ENCODE measurements around the gene CDC42EP3.

Gene CDC42EP3

DNA sequence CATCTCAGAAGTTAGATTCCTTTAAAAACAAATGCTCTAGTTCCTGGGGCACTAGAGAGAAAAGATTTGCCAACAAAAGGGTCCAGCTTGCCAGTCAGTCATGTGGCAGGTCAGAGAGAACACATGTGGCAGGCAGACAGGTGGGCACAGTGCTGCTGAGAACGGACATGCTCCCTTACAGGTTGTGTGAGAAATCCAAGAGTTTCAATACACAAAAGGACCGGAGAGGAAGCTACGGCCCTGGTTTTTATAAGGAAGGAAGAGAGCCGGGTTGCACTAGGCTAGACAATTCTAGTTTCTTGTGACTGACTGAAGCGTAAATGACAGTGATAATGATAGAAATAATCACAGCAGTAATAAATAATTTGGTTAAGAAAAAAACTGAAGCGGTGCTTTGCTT lies 18.3 kb downstream of the CDC42EP3 start:
- H3K4me3 ChIP-seq (ENCODE audit: low read depth, low read length), result no peak overlapping the region
- H3K4me1 ChIP-seq (ENCODE audit: control insufficient read depth, insufficient read depth, low read length), result peaks cover 34% of the 10 kb centered on the region
- no peak overlapping the region for H3K9ac ChIP-seq (ENCODE audit: low read depth, low read length)
- peaks cover 3% of the 10 kb centered on the region for H3K36me3 ChIP-seq (ENCODE audit: control insufficient read depth, insufficient read depth, low read length)
- no peaks in the 10 kb centered on the region for H3K9me3 ChIP-seq (ENCODE audit: control insufficient read depth, insufficient read depth, low read length)
- peaks cover 17% of the 10 kb centered on the region for H3K27me3 ChIP-seq (ENCODE audit: control insufficient read depth, insufficient read depth, low read length)

DNA sequence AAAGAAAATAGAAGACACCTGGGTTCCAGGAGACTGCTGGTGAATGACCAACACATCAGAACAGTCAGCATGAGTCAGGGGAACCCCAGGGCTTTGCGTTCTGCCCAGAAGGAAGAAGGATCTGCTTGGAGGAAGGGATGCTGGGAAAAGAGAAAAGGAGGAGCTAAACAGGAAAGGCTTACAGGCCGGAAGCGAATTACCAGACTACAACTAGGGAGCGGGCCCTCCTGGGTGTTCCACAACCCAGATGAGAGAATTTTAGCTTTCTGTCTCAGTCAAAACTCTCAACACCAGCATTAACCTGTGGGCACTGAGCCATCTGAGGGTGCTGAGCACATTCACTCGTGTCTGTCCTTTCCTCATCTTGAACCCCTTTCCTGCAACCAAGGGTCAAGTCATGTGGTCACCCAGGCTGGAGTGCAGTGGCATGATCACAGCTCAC lies 19.2 kb downstream of the CDC42EP3 start:
- Histone ChIP-seq H3K9ac (ENCODE audit: low read depth, low read length) (no peak overlapping the region), H3K4me1 (ENCODE audit: control insufficient read depth, insufficient read depth, low read length) (peaks cover 25% of the 10 kb centered on the region), H3K9me3 (ENCODE audit: control insufficient read depth, insufficient read depth, low read length) (no peaks in the 10 kb centered on the region), H3K4me3 (ENCODE audit: low read depth, low read length) (no peak overlapping the region), H3K27me3 (ENCODE audit: control insufficient read depth, insufficient read depth, low read length) (peaks cover 14% of the 10 kb centered on the region), H3K36me3 (ENCODE audit: control insufficient read depth, insufficient read depth, low read length) (peaks cover 3% of the 10 kb centered on the region)

DNA sequence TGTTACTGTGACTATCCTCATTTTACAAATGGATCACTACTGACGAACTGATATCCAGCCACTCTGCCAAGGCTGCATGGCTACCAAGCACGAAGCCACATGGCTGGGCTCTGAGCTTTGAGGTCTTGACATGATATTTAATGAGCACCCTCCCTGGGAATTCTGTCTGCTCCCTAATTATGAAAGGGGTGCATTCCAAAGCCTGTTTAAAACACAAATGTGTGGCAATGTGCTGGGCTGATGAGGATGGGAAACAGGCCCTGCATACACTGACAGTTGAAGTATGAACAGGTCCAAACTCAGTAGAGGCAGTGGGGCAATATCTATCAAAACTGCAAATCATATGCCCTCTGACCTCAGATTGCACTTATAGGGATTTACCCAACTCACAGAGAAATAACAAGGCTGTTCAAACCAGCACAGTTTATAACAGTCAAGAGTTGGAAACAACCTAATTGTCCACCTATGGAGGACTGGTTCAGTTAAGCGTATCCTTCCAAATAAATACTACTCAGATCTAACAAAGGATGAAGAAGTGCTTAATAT lies 20.8 kb downstream of the CDC42EP3 start:
- Histone ChIP-seq H3K36me3 (ENCODE audit: control insufficient read depth, insufficient read depth, low read length) (peaks cover 3% of the 10 kb centered on the region), H3K9me3 (ENCODE audit: control insufficient read depth, insufficient read depth, low read length) (no peaks in the 10 kb centered on the region), H3K4me3 (ENCODE audit: low read depth, low read length) (no peak overlapping the region), H3K27me3 (ENCODE audit: control insufficient read depth, insufficient read depth, low read length) (peaks cover 4% of the 10 kb centered on the region), H3K4me1 (ENCODE audit: control insufficient read depth, insufficient read depth, low read length) (peaks cover 13% of the 10 kb centered on the region), H3K9ac (ENCODE audit: low read depth, low read length) (no peak overlapping the region)

GRCh38 chr2:37649518-37649917 lies 21.9 kb downstream of the CDC42EP3 start:
- H3K9me3 ChIP-seq (ENCODE audit: control insufficient read depth, insufficient read depth, low read length), result no peaks in the 10 kb centered on the region
- H3K4me3 ChIP-seq (ENCODE audit: low read depth, low read length), result no peak overlapping the region
- peaks cover 4% of the 10 kb centered on the region for H3K4me1 ChIP-seq (ENCODE audit: control insufficient read depth, insufficient read depth, low read length)
- H3K27me3 ChIP-seq (ENCODE audit: control insufficient read depth, insufficient read depth, low read length), result no peaks in the 10 kb centered on the region
- H3K9ac ChIP-seq (ENCODE audit: low read depth, low read length), result no peak overlapping the region
- peaks cover 3% of the 10 kb centered on the region for H3K36me3 ChIP-seq (ENCODE audit: control insufficient read depth, insufficient read depth, low read length)

GRCh38 chr2:37648331-37649011 lies 23.0 kb downstream of the CDC42EP3 start:
- H3K4me1 ChIP-seq (ENCODE audit: control insufficient read depth, insufficient read depth, low read length), result no peaks in the 10 kb centered on the region
- H3K4me3 ChIP-seq (ENCODE audit: low read depth, low read length), result no peak overlapping the region
- H3K36me3 ChIP-seq (ENCODE audit: control insufficient read depth, insufficient read depth, low read length), result peaks cover 3% of the 10 kb centered on the region
- H3K9ac ChIP-seq (ENCODE audit: low read depth, low read length), result no peak overlapping the region
- H3K9me3 ChIP-seq (ENCODE audit: control insufficient read depth, insufficient read depth, low read length), result no peaks in the 10 kb centered on the region
- no peaks in the 10 kb centered on the region for H3K27me3 ChIP-seq (ENCODE audit: control insufficient read depth, insufficient read depth, low read length)

DNA sequence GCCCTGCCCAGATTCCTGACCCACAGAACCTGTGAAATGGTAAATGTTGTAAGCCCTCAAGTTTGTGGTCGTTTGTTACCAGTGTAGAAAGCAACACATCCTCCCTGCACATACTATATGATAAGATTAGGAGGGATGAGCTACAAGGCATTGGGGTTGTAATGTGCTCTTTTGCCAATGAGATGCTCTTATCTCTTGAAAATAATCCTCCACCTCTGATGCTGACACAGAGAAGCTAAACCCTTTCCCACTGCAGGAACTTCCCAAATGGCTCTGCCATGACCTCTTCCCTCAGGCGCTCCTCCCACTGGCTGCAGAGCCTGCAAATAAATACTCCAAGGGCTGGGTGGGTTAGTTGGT lies 23.5 kb downstream of the CDC42EP3 start:
- peaks cover 3% of the 10 kb centered on the region for H3K36me3 ChIP-seq (ENCODE audit: control insufficient read depth, insufficient read depth, low read length)
- no peaks in the 10 kb centered on the region for H3K4me1 ChIP-seq (ENCODE audit: control insufficient read depth, insufficient read depth, low read length)
- H3K27me3 ChIP-seq (ENCODE audit: control insufficient read depth, insufficient read depth, low read length), result no peaks in the 10 kb centered on the region

DNA sequence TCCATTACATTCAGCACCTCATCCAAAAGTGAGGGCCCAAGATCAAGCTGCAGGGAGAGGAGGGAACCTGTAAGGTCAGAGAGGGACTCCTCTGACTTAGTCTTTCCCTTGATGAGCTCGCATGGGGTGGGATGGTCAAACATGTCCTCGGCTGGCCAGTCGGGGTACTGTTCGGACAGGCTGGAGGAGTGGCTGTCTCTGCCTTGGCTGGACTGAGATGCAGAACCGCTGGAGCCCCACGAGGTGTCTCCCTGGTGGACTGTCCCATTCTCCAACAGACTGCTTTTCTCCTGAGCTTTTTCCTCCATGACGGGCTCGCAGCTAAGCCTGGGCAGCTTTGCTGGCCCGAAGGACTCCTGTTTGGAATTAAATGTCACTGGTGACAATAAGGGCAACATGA lies 25.6 kb downstream of the CDC42EP3 start:
- H3K36me3 ChIP-seq (ENCODE audit: control insufficient read depth, insufficient read depth, low read length), result peaks cover 3% of the 10 kb centered on the region
- H3K27me3 ChIP-seq (ENCODE audit: control insufficient read depth, insufficient read depth, low read length), result no peaks in the 10 kb centered on the region
- H3K9me3 ChIP-seq (ENCODE audit: control insufficient read depth, insufficient read depth, low read length), result no peaks in the 10 kb centered on the region
- no peak overlapping the region for H3K9ac ChIP-seq (ENCODE audit: low read depth, low read length)
- H3K4me1 ChIP-seq (ENCODE audit: control insufficient read depth, insufficient read depth, low read length), result no peaks in the 10 kb centered on the region
- H3K4me3 ChIP-seq (ENCODE audit: low read depth, low read length), result no peak overlapping the region

More for the DNA sequence above, 23.5 kb downstream of the CDC42EP3 start:
- Histone ChIP-seq H3K4me3 (ENCODE audit: low read depth, low read length) (no peak overlapping the region), H3K9ac (ENCODE audit: low read depth, low read length) (no peak overlapping the region), H3K9me3 (ENCODE audit: control insufficient read depth, insufficient read depth, low read length) (no peaks in the 10 kb centered on the region)

DNA sequence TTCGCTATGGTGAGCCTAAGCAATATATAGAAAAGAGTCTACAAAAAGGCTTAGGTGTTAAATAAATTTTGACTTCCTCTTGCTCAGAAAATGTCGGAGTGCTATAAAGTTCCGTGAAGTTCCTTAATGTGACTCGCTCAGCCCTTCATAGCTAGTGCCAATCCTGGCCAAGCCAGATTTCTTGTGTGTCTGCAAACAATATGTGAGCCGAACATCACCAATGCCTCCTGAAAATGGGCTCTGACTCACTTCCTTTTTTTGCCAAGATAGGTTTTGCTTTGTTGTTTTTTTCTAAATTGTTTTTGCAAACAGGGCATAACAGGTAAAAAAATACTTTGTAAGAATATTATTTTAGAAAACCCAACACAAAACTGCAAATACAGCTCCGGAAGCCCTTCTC lies 26.1 kb downstream of the CDC42EP3 start:
- Histone ChIP-seq H3K4me1 (ENCODE audit: control insufficient read depth, insufficient read depth, low read length) (no peaks in the 10 kb centered on the region), H3K36me3 (ENCODE audit: control insufficient read depth, insufficient read depth, low read length) (peaks cover 3% of the 10 kb centered on the region), H3K9me3 (ENCODE audit: control insufficient read depth, insufficient read depth, low read length) (no peaks in the 10 kb centered on the region), H3K27me3 (ENCODE audit: control insufficient read depth, insufficient read depth, low read length) (no peaks in the 10 kb centered on the region), H3K4me3 (ENCODE audit: low read depth, low read length) (no peak overlapping the region), H3K9ac (ENCODE audit: low read depth, low read length) (no peak overlapping the region)

DNA sequence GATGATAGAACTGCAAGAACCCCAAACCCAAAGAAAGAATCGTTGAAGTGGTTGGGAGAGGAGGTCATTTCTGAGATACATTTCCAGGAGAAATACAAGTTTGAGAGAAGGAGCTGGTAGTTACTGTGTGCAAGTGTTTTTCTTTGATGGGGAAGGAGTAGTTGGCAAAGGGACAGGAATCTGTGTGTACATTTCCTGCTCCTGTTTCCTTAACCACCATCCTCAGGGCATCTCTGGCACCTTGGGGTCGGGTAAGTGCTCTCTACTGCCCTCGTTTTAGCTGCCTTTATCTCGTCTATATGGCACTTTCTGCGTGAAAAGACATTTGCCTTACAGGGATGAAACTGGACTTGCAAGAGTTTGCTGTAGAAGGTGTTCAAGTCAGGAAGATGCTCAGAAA lies 27.3 kb downstream of the CDC42EP3 start:
- Histone ChIP-seq H3K9me3 (ENCODE audit: control insufficient read depth, insufficient read depth, low read length) (no peaks in the 10 kb centered on the region), H3K9ac (ENCODE audit: low read depth, low read length) (no peak overlapping the region), H3K36me3 (ENCODE audit: control insufficient read depth, insufficient read depth, low read length) (peaks cover 3% of the 10 kb centered on the region), H3K4me1 (ENCODE audit: control insufficient read depth, insufficient read depth, low read length) (no peaks in the 10 kb centered on the region), H3K27me3 (ENCODE audit: control insufficient read depth, insufficient read depth, low read length) (no peaks in the 10 kb centered on the region), H3K4me3 (ENCODE audit: low read depth, low read length) (no peak overlapping the region)

- Histone ChIP-seq H3K4me1 (ENCODE audit: control insufficient read depth, insufficient read depth, low read length) (no peaks in the 10 kb centered on the region), H3K9ac (ENCODE audit: low read depth, low read length) (no peak overlapping the region), H3K36me3 (ENCODE audit: control insufficient read depth, insufficient read depth, low read length) (peaks cover 3% of the 10 kb centered on the region), H3K4me3 (ENCODE audit: low read depth, low read length) (no peak overlapping the region), H3K27me3 (ENCODE audit: control insufficient read depth, insufficient read depth, low read length) (no peaks in the 10 kb centered on the region), H3K9me3 (ENCODE audit: control insufficient read depth, insufficient read depth, low read length) (no peaks in the 10 kb centered on the region)
These were observed 27.7 kb downstream of the CDC42EP3 start for GRCh38 chr2:37643730-37644078.

DNA sequence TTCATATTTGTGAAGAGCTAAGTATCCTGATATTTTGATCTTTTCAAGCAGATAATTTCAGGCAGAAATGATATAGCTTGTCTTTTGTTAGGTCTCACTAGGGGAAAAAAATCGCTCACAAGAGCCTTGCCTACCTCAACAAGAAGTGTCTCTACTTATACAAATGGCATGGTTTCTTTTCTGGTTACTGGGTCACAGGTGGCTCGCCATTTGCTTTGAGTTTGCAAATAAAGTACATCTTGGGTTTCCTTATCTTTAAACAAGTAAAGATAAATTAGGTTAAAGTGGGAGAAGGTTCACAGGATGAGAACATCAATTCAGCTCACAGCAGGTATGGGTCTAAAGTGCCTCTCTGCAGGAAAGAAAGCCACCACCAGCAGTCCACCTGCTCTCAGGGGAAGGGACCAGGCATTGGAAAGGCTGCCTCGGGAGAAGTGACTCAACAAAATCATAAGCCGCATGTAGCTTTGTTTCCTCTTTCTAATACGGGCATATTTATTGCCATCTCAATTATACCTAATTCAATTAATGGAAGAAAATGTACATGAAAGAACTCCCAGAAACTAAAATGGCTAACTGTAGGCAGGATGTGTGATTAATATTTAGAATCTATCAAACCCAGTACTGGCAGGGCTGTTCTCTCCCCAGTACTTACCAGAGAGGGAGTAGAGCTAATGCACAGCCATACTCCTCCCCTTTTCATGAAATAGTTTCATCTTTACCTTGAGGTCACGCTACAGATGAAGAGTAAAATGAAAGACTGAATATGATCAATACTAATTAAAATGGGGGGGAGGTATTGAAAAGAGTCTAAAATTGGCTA lies 28.3 kb downstream of the CDC42EP3 start:
- no peak overlapping the region for H3K4me3 ChIP-seq (ENCODE audit: low read depth, low read length)
- H3K4me1 ChIP-seq (ENCODE audit: control insufficient read depth, insufficient read depth, low read length), result no peaks in the 10 kb centered on the region

More for the DNA sequence above, 28.3 kb downstream of the CDC42EP3 start:
- Histone ChIP-seq H3K27me3 (ENCODE audit: control insufficient read depth, insufficient read depth, low read length) (no peaks in the 10 kb centered on the region), H3K36me3 (ENCODE audit: control insufficient read depth, insufficient read depth, low read length) (no peaks in the 10 kb centered on the region), H3K9ac (ENCODE audit: low read depth, low read length) (no peak overlapping the region), H3K9me3 (ENCODE audit: control insufficient read depth, insufficient read depth, low read length) (no peaks in the 10 kb centered on the region)
